PFSK-1 (cell line): ENCODE measurements around the gene ACSS2.

ENCODE experiments used
- FOXP2 ChIP-seq: optimal IDR thresholded peaks from 2 replicates; pipeline ENCODE3; 2011; ENCODE audit warnings: borderline replicate concordance, control low read depth, inconsistent platforms; ENCODE audit not compliant: insufficient read depth; ENCODE audit errors: extremely low read length, extremely low read depth
- POLR2AphosphoS5 ChIP-seq: IDR thresholded peaks from 2 replicates; pipeline ENCODE4 v1.6.1; 2012; ENCODE audit warnings: low read depth, mild to moderate bottlenecking, control low read depth, low read length, moderate library complexity
- SIN3A ChIP-seq: IDR thresholded peaks from 2 replicates; pipeline ENCODE4 v1.6.1; 2012; ENCODE audit warnings: mild to moderate bottlenecking, low read length, moderate library complexity, borderline replicate concordance; ENCODE audit not compliant: insufficient read depth
- TAF1 ChIP-seq: IDR thresholded peaks from 2 replicates; pipeline ENCODE4 v1.6.1; 2012; ENCODE audit warnings: low read length, control low read depth, borderline replicate concordance; ENCODE audit not compliant: insufficient read depth
- TF ChIP-seq, protein P1 (sequence below), 2 experiments: IDR thresholded peaks; 2 replicates each; pipeline versions ENCODE4 v1.6.1 to v1.8.0; 2011 to 2012; ENCODE audit warnings: low read depth in 2 of 2, low read length in 2 of 2, control low read depth in 1 of 2, inconsistent platforms in 1 of 2, mild to moderate bottlenecking in 1 of 2, moderate library complexity in 1 of 2; ENCODE audit not compliant: insufficient read depth in 1 of 2

The ACSS2 gene

DNA sequence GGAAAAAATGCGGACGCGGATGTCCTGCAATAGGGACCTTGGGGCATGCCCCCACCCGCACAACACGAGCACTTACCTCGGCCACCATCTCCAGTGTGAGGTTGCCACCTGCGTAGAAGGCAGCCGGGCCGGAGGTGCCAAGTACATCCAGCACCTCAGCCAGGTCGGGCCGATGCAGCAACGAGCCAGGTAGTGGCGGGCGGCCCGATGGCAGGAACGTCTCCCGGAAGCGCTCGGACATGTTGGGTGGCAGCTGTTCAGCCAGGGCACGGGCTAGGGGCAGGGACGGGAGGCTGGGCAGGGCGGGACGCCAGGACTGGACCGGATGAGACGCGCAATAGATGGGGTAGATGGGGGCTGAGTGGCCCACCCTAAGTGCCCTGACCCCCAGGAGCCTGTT, 17.0 kb upstream of the ACSS2 start:
- TF ChIP-seq FOXP2 (no peak), SIN3A (no peak), TAF1 (no peak), POLR2AphosphoS5 (no peak)
- TF ChIP-seq, protein P1, sequence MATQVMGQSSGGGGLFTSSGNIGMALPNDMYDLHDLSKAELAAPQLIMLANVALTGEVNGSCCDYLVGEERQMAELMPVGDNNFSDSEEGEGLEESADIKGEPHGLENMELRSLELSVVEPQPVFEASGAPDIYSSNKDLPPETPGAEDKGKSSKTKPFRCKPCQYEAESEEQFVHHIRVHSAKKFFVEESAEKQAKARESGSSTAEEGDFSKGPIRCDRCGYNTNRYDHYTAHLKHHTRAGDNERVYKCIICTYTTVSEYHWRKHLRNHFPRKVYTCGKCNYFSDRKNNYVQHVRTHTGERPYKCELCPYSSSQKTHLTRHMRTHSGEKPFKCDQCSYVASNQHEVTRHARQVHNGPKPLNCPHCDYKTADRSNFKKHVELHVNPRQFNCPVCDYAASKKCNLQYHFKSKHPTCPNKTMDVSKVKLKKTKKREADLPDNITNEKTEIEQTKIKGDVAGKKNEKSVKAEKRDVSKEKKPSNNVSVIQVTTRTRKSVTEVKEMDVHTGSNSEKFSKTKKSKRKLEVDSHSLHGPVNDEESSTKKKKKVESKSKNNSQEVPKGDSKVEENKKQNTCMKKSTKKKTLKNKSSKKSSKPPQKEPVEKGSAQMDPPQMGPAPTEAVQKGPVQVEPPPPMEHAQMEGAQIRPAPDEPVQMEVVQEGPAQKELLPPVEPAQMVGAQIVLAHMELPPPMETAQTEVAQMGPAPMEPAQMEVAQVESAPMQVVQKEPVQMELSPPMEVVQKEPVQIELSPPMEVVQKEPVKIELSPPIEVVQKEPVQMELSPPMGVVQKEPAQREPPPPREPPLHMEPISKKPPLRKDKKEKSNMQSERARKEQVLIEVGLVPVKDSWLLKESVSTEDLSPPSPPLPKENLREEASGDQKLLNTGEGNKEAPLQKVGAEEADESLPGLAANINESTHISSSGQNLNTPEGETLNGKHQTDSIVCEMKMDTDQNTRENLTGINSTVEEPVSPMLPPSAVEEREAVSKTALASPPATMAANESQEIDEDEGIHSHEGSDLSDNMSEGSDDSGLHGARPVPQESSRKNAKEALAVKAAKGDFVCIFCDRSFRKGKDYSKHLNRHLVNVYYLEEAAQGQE (IDR thresholded peaks at IDR 0.05; ENCODE audit: insufficient read depth in 1 of 2, low read depth in 2 of 2, low read length in 2 of 2), result no peak

DNA sequence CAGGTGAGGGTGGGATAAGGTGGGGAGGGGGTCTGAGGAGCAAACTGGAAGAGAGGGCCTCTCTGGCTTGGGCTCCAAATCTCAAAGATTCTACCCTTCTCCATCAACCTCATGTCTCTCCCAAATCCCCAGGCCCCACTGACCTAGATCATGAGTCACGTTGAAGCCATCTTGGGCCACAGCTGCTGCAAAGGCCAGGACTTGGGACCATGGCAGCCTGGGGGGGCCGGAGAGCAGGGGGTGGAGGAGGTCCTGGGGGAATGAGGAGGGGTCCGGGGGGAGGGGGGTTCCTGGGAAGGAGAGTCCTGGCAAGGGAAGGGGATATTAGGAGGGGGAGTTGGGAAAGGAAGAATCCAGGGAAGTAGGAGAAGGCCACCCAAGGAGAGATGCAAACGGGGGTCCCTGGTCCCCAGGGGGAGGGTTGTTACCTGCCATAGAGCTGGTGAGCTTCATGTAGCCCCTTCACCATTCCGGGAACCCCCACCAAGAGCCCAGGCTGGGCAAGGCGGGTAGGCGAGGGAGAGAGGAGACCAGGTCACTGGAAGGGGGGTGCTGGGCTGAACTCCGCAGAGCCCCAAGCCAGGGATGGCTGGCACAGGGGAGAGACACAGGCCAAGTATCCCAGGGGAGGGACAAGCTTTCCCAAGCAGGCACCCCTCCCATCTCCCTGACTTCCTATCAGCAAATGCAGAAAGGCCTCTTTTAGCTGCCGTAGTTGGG, 16.4 kb upstream of the ACSS2 start:
- TF ChIP-seq FOXP2 (no peak), POLR2AphosphoS5 (no peak), TAF1 (no peak), SIN3A (no peak)
- TF ChIP-seq, protein P1 (IDR thresholded peaks at IDR 0.05; ENCODE audit: insufficient read depth in 1 of 2, low read depth in 2 of 2, low read length in 2 of 2), result no peak

DNA sequence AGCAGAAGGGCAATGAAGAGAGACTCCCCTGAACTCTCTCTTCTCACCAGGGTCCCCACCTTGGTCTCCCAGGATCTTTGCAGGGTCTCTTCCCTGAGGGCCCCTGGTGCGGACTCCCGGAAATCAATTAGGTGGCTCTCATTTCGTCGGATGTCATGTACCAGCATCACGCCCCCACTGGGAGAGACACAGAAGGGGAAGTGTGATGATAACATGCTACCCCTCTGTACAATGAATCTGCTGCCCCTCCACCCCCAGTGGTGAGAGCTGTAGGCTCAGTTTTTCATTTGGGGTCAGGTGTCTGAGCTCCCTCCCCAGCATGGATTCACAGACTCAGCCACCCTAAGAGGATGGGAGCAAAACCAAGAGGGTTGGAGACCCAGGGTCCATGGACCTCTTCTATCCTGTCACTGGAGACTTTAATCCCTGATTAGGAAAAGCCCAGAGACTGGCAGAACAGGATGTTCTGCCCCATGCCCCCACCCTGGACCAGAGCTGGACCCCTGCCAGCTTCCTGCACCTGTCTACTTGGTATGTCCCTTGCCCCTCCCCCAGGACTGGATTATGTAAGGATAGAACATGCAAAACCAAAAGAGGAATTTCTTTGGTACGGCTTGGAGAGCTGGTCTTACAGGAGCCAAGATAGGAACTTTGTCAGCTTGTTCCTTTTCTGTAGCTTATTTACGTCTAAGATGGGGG, 14.9 kb upstream of the ACSS2 start:
- TF ChIP-seq SIN3A (no peak), TAF1 (no peak), FOXP2 (no peak), POLR2AphosphoS5 (no peak)
- TF ChIP-seq, protein P1 (IDR thresholded peaks at IDR 0.05; ENCODE audit: insufficient read depth in 1 of 2, low read depth in 2 of 2, low read length in 2 of 2), result no peak

DNA sequence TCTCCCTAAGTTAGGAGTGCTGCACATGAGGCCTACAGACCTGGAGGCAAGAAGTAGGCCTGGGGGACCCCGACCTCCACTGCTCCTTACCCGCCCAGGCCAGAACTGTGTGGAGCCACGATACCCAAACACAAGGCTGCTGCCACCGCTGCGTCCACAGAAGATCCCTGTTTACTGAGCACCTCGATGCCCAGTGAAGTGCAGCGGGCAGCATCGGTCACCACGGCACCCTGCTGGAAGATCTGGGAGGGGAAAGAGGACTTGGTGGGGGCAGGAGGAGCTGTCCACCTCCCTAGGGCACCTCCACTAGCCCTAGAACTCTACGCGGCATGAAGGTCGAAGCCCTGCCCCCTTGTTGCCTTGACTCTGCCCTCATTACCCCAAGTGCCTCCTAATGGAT, 13.7 kb upstream of the ACSS2 start:
- TF ChIP-seq TAF1 (no peak), FOXP2 (no peak), SIN3A (no peak), POLR2AphosphoS5 (no peak)

DNA sequence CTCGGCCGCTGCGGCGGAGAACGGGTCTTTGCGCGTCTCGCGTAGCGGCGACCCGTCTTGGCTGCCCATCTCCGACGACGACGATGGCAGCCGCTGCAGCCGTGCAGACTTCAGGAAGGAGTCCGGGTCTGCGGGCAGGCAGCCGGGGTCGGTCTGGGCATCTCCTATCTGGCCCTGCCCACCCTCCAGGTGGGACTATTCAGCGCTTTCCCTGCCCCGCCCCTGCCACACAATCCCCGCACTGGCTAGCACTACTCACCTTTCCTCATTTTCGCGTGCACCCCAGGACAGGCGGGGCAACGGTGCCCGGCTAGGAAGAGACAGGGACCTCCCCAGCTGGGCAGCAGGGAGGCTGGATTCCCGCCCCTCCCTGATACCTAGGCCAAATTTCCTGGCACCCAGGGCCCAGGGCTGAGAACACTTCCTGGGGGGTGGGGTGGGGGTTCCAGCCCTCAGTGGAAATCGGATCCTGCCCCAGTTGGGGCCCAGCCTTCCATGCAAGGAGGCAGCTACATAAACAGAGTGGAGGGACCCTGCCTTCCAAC, 12.9 kb upstream of the ACSS2 start:
- no peak for TF ChIP-seq FOXP2
- TF ChIP-seq, protein P1 (IDR thresholded peaks at IDR 0.05; ENCODE audit: insufficient read depth in 1 of 2, low read depth in 2 of 2, low read length in 2 of 2), result no peak
- no peak for TF ChIP-seq TAF1
- no peak for TF ChIP-seq POLR2AphosphoS5
- no peak for TF ChIP-seq SIN3A
